AG20443 (cell line): ENCODE measurements around the gene BLVRB.
A peak's percentile ranks its signal among the peaks of the same experiment; 100 is the strongest.
"Not testable (repeated sequence)": the region's sequence is repeated elsewhere in the genome, so short reads cannot be mapped to it uniquely, and the experiment has no call there.

Experiments
- DNase-seq: peaks from one replicate; pipeline ENCODE4 v3.0.0; 2012; ENCODE audit warnings: low spot score, mixed read lengths

Gene BLVRB

GRCh38 chr19:40449506-40449905 is 16.0 kb downstream of the BLVRB start:
- no peak for DNase-seq

DNA sequence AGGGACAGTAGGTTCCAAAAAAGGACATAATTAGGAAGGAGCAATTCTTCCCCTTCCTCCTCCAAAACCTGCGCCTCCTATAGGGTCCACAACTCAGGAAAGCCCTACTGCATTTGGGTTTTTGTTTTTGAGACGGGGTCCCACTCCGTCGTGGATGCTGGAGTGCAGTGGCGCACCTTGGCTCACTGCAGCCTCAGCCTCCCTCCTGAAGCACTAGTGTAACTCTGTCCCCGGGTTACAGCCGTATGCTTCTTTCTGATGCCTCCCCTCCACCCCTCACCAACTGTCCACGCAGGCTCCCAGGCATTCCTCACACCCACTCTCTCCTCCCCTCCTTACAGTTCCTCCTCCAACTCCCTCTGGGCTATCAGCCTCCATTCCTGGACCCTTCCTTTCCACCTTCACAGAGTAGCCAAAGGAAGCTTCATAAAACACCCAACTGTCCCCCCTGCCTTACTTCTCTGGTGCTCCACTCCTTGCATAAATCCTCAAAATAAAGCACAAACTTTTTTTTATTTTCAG is 19.2 kb downstream of the BLVRB start:
- DNase-seq: no peak

GRCh38 chr19:40445780-40446262 is 19.7 kb downstream of the BLVRB start:
- DNase-seq: peak; percentile 52

DNA sequence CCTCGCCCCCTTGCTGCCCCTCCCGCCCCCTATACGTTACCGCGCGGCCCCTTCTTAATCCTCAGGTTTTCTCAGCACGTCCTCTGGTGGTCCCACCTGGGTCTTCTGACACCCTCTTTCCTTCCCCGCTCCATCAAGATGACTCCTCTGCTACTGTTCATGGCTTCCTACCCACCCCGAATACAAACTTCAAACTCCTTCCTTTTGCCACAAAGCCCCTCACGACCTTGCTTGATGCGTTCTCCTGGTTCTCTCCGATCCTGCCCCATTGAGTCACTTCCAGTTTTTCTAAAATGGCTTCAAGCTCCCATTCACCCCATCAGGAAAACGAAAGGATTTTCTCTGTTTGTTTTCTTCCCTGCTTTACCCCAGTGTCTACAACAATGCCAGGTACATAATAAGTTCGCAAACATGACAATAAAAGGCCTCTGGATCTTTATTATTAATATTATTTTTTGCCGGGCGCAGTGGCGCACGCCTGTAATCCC is 20.7 kb downstream of the BLVRB start:
- no peak for DNase-seq

GRCh38 chr19:40444000-40444824 is 21.3 kb downstream of the BLVRB start, which contains the start of gene SERTAD3:
Gene SERTAD3 (minus strand): TSS chr19:40444335. CDS start chr19:40442080, 2,255 bp downstream.
- DNase-seq: peak; percentile 96

- DNase-seq: peak; percentile 99
Measured at GRCh38 chr19:40443131-40443999, 22.2 kb downstream of the BLVRB start.

- DNase-seq: no peak
Measured at GRCh38 chr19:40442328-40443130, 23.0 kb downstream of the BLVRB start.

DNA sequence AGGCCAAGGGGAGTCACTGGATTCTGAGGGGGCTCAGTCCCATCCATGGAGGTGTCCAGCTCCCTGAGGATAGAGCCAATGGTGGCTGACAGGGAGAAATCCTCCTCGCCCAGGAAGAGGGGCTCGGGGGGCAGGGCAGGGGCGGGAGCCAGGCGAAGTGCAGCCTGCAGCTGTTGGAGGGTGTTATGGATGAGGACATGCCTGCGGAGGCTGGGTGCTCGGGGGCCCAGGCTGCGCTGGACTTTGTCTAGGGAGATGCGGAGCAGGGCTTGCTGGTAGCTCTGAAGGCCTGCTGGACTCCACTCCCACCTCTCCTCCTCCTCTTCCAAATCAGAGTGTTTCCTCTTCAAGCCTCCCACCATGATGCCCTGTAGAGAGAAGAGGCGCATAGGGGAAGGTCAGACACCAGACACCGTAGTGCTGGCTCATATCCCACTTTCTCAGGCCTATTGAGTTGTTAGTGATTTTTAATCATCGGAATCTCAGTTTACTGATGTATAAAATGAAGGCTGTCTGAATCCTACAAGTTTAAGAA is 23.8 kb downstream of the BLVRB start:
- no peak for DNase-seq

GRCh38 chr19:40438284-40438683 is 27.3 kb downstream of the BLVRB start:
- no peak for DNase-seq

DNA sequence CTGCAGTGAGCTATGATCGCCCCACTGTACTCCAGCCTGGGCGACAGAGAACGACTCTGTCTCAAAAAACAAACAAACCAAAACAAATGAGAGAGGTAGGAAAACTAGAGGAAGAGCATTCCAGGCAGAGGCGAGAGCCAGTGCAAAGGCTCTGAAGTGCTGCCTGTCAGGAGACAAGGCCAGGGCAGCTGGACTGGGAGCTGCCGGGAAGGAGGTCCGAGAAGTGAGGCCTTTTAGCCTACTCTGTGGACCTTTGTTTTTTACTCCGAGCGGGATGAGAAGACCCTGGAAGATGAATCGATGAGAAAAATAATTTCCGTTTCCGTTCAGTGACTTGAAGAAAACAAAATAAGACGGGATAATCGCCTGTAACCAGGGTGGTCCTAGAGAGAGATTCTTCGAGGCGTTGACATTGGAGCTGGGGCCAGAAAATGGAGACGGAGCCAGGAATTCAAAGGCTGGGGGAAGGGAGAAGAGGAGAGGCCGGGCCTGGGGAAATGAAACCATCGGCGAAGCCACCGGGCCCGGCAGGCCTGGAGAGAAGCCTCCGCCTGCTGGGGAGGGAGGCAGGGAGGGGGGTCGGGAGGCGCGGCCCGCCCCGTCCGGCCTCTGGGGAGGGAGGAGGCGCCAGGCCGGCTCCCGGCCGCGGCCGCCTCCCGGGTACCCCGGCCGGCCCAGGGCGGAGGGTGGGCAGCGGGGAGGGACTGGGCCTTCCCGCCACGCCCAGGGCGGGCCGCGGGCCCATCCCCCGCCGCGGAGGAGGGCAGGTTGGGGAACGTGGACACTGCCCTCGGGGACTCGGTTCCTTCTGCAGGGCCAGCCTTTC is 31.9 kb downstream of the BLVRB start:
- DNase-seq: peak; percentile 94

- not testable (repeated sequence) for DNase-seq
Measured at GRCh38 chr19:40432760-40433159, 32.8 kb downstream of the BLVRB start.

DNA sequence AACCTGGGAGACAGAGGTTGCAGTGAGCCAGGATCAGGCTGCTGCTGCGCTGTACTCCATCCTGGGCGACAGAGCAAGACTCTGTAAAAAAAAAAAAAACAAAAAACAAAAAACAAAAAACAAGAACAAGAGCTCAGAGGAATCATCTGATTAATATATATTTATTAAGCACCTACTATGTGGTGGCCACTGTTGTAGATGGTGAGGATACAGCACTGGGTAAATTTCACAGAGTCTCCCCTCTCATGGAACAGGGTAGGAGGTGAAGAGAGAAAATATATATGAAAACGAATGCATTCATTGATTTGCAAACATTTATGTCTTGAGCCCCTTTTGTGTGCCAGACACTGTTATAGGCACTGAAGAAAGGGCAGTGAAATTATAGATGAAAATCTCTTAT is 33.8 kb downstream of the BLVRB start:
- DNase-seq: no peak

- DNase-seq: not testable (repeated sequence)
Measured at GRCh38 chr19:40430242-40430641, 35.3 kb downstream of the BLVRB start.

- not testable (repeated sequence) for DNase-seq
Measured at GRCh38 chr19:40428197-40428596, 37.3 kb downstream of the BLVRB start.

GRCh38 chr19:40425450-40426287 is 39.9 kb downstream of the BLVRB start, which contains the start of gene SERTAD1:
Gene SERTAD1 (minus strand): TSS chr19:40425992. CDS start chr19:40423546, 2,446 bp downstream.
- DNase-seq: peak; percentile 98

DNA sequence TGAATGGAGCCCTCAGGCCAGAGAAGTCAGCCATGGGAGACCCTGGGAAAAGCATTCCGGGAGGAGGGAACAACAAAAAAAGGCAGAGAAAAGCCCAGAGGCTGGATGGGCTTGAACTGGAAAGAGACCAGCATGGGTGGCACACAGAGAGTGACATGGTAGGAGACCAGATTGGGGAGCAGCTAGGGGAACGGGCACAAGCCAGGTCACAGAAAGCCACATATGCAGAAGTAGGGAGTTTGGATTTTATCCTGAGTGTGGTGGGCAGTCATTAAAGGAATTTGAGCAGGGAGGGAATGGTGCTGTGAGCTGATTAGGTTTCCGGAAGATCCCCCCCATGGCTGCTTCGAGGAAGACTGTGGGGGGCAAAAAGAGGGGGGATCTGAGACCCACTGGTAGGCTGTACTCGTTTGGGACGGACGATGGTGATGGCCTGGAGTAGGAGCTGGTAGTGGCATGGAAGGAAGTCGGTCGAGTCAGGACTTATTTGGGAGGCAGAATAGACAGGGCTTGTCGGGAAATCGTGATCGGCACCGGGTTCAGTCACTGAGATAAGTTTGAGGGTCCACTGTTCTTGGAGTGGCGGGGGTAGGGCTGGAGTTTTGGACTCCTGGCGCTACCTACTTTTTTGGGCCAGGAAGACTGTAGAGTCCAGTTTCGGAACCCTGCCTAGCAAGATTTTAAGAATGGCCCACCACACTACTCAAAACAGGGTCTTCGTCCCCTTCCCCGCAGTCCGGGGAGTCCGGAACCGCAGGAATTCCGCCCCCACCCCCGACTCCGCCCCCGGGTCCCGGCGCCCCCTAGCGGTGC is 40.7 kb downstream of the BLVRB start:
- no peak for DNase-seq

DNA sequence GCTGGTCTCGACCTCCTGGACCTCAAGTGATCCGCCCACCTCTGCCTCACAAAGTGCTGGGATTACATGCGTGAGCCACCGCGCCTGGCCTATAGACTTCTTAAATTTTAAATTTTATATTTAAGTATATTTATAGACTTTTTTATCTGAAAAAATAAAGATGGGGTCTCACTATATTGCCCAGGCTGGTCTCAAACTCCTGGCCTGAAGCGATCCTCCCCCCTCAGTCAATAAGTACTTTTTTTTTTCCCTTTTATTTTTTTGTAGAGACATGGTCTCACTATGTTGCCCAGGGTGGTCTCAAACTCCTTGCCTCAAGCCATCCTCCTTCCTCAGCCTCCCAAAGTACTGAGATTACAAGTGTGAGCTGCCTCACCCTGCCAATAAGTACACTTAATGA is 41.6 kb downstream of the BLVRB start:
- DNase-seq: no peak
